Calu3 (cell line): Measurements from ENCODE around the gene MEP1A. TPM values are rescaled to one million over a fixed set of nuclear protein-coding genes. Genes with fewer than 3 reads are reported as not detected.

Experiments used
- BruUV-seq: library from RNA; stranded (reverse); fragments of 400-500 nt; replicated peaks from 2 replicates; lab custom pipeline; 2021; lab: Mats Ljungman, UMichigan
- CTCF ChIA-PET: fragments of 300-600 bp; sonication (Branson Sonifier 250); formaldehyde crosslinking; loops from one replicate; lab custom pipeline; 2022; ENCODE audit warnings: antibody characterized with exemption; lab: Charles Lee
- DNase-seq: peaks from one replicate; pipeline ENCODE4 v3.0.0; 2022
- H3K27ac Mint-ChIP-seq: one replicate; pipeline ENCODE4 v1.8.0; 2022; ENCODE audit warnings: mixed read lengths; ENCODE audit not compliant: unreplicated experiment
- H3K27me3 Mint-ChIP-seq: one replicate; pipeline ENCODE4 v1.8.0; 2022; ENCODE audit warnings: mixed read lengths; ENCODE audit not compliant: unreplicated experiment
- H3K36me3 Mint-ChIP-seq: one replicate; pipeline ENCODE4 v1.8.0; 2022; ENCODE audit warnings: mild to moderate bottlenecking, moderate library complexity, mixed read lengths; ENCODE audit not compliant: insufficient read depth, unreplicated experiment
- H3K4me1 Mint-ChIP-seq: one replicate; pipeline ENCODE4 v1.8.0; 2022; ENCODE audit warnings: mild to moderate bottlenecking, low read depth, mixed read lengths; ENCODE audit not compliant: unreplicated experiment
- H3K4me3 Mint-ChIP-seq: one replicate; pipeline ENCODE4 v1.8.0; 2022; ENCODE audit warnings: mild to moderate bottlenecking, low read depth, moderate library complexity, mixed read lengths; ENCODE audit not compliant: unreplicated experiment
- H3K9me3 Mint-ChIP-seq: one replicate; pipeline ENCODE4 v1.8.0; 2022; ENCODE audit warnings: low read depth, mixed read lengths; ENCODE audit not compliant: unreplicated experiment
- intact Hi-C: fragments of 100-400 bp; cut with micrococcal nuclease; formaldehyde crosslinking; loops from one replicate; pipeline ENCODE4 v1.10.0; 2022; ENCODE audit not compliant: unreplicated experiment
- total RNA-seq: library from RNA; stranded (reverse); gene quantifications from 2 replicates; pipeline ENCODE4 v1.2.3, GENCODE V29; 2022
- TF ChIP-seq, protein P1 (sequence below): fragments of 200-600 bp; IDR thresholded peaks from one replicate; pipeline ENCODE4 v1.8.0; 2022; ENCODE audit warnings: antibody characterized with exemption; ENCODE audit not compliant: unreplicated experiment

The MEP1A gene
- total RNA-seq, 1 experiment from 2014 or later = not detected

DNA sequence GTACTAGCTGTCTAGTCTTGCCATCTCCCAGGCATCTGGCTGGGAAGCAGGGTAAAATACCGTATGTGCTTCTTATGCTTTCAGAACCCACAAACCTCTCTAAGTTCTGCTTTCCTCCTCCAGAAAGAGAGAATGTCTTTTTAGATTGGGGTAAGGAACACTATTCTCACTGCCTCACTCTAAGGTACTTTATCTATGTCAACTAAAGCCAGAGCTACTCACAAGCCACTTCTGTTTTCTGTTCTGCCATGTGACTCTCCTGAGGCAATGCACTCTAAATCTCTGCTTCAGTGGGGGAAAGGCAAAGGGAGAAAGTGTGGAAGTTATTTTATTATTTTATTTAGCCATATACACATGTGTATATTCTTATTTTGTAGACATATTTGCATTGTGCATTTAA is 15.6 kb downstream of the MEP1A start:
- no peaks in the 10 kb centered on the region for H3K36me3 Mint-ChIP-seq
- H3K27me3 Mint-ChIP-seq = peaks cover 15% of the 10 kb centered on the region
- intact Hi-C loops = no loop called here
- H3K27ac Mint-ChIP-seq = no peak overlapping the region
- DNase-seq = no peak
- TF ChIP-seq, protein P1, sequence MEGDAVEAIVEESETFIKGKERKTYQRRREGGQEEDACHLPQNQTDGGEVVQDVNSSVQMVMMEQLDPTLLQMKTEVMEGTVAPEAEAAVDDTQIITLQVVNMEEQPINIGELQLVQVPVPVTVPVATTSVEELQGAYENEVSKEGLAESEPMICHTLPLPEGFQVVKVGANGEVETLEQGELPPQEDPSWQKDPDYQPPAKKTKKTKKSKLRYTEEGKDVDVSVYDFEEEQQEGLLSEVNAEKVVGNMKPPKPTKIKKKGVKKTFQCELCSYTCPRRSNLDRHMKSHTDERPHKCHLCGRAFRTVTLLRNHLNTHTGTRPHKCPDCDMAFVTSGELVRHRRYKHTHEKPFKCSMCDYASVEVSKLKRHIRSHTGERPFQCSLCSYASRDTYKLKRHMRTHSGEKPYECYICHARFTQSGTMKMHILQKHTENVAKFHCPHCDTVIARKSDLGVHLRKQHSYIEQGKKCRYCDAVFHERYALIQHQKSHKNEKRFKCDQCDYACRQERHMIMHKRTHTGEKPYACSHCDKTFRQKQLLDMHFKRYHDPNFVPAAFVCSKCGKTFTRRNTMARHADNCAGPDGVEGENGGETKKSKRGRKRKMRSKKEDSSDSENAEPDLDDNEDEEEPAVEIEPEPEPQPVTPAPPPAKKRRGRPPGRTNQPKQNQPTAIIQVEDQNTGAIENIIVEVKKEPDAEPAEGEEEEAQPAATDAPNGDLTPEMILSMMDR = no peak
- CTCF ChIA-PET = no interaction called here
- H3K4me3 Mint-ChIP-seq = no peak overlapping the region
- H3K9me3 Mint-ChIP-seq = peaks cover 2% of the 10 kb centered on the region
- H3K4me1 Mint-ChIP-seq = no peaks in the 10 kb centered on the region
- no TSS peak for BruUV-seq

DNA sequence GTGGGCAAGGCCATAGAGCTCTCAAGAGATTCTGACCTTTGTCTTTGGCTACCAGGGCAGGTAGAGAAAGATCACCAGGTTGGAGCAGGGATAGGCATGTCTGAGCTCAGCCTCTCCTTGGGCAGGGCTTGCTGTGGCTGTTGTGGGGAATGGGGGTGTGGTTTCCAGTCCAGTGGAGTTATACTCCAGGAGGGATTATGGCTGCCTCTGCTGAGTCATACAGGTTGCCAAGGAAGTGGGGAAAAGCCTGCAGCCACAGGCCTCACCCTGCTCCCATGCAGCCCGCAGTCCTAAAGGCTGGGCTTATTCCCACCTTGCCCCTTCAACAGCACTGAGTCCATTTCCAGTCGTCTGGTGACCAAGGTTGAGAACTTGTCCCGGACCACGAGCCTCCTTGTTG is 21.9 kb downstream of the MEP1A start:
- peak; percentile 23 for DNase-seq
- TF ChIP-seq, protein P1 = no peak
- H3K27me3 Mint-ChIP-seq = no peaks in the 10 kb centered on the region
- no peak overlapping the region for H3K4me3 Mint-ChIP-seq
- peaks cover 26% of the 10 kb centered on the region for H3K4me1 Mint-ChIP-seq
- BruUV-seq = no TSS peak
- H3K36me3 Mint-ChIP-seq = no peaks in the 10 kb centered on the region
- no peaks in the 10 kb centered on the region for H3K9me3 Mint-ChIP-seq
- intact Hi-C loops = no loop called here
- CTCF ChIA-PET = no interaction called here
- H3K27ac Mint-ChIP-seq = no peak overlapping the region

DNA sequence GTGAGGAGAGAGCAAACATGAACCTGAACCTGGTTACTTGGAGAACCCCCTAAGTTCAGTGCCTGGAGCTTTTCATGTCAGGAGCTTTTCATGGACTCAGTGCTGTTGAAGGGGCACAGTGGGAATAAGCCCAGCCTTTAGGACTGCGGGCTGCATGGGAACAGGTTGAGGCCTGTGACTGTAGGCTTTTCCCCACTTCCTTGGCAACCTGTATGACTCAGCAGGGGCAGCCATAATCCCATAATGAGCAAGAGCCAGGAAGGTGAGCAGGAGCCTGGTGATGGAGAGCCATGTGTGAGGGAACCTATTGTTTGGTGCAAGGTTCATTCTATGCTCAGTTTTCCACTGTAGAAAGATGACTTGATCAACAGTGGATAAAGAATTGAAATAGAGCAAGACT is 23.4 kb downstream of the MEP1A start:
- Mint-ChIP-seq H3K4me1 (peaks cover 26% of the 10 kb centered on the region), H3K27ac (no peak overlapping the region), H3K4me3 (no peak overlapping the region), H3K9me3 (no peaks in the 10 kb centered on the region), H3K27me3 (no peaks in the 10 kb centered on the region), H3K36me3 (no peaks in the 10 kb centered on the region)
- TF ChIP-seq, protein P1 = no peak
- DNase-seq = no peak
- CTCF ChIA-PET = no interaction called here
- intact Hi-C loops = no loop called here
- no TSS peak for BruUV-seq

DNA sequence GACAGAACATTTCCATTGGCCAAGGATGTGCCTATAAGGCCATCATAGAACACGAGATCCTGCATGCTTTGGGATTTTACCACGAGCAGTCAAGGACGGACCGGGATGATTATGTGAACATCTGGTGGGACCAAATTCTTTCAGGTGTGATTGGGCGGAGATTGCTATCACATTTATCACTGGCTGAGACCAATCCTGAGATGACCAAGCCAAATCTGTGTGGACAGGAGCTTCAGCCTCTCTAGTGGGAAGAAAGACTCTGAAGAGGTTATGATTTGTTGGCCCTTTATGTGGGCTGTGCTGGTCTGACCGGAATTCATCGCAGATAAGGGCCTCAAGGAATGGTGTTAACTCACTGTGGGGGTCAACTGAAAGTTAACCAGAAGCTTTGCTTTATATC is 26.4 kb downstream of the MEP1A start:
- Mint-ChIP-seq H3K9me3 (no peaks in the 10 kb centered on the region), H3K4me3 (no peak overlapping the region), H3K4me1 (peaks cover 26% of the 10 kb centered on the region), H3K36me3 (no peaks in the 10 kb centered on the region), H3K27ac (no peak overlapping the region), H3K27me3 (no peaks in the 10 kb centered on the region)
- TF ChIP-seq, protein P1 = no peak
- BruUV-seq = no TSS peak
- intact Hi-C loops = no loop called here
- DNase-seq = no peak
- CTCF ChIA-PET = no interaction called here
